ENCODE results near the gene SERAC1.

Gene SERAC1

DNA sequence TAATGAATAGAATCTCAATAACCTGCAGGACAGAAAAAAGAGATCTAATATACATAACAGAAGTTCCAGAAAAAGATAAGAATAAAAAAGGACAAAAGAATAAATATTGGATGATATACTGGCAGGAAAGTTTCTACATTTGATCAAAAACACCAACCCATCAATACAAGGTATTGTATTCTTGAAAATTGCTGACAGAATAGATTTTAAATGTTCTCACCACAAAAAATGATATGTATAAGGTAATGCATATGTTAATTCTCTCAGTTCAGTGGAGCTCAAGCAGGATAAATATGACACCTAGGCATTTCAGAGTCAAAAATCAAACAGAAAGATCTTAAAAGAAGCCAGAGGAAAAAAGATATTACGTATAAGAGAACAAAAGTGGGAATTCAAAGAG lies 43.8 kb downstream of the SERAC1 start:
- no peak for DNase-seq (ENCODE audit: low read depth in 2 of 2)

GRCh38 chr6:158122048-158122447 lies 46.0 kb downstream of the SERAC1 start:
- no peak for DNase-seq (ENCODE audit: low read depth in 2 of 2)

GRCh38 chr6:158121335-158121734 lies 46.7 kb downstream of the SERAC1 start:
- DNase-seq (ENCODE audit: low read depth in 2 of 2): no peak

GRCh38 chr6:158118886-158119285 lies 49.2 kb downstream of the SERAC1 start:
- no peak for DNase-seq (ENCODE audit: low read depth in 2 of 2)

DNA sequence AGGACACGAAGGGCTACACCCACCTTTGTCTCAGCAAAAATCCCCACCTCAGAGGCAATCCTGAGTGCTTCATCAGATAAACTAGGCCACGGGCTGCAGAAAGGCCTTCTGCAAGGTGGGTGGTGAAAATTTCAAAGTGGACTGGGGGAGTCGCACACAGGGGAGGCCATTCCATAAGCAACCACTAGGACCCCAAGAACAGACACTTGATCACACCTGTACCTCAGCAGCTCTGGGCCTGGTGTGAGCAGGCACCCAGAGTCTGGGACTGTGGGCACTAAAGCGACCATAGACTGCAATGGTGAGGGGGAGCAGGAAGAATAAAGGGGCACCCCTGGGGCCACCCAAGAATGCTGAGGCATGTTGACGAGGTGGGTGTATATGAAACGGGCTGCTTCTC lies 52.6 kb downstream of the SERAC1 start:
- no peak for DNase-seq (ENCODE audit: low read depth in 2 of 2)

DNA sequence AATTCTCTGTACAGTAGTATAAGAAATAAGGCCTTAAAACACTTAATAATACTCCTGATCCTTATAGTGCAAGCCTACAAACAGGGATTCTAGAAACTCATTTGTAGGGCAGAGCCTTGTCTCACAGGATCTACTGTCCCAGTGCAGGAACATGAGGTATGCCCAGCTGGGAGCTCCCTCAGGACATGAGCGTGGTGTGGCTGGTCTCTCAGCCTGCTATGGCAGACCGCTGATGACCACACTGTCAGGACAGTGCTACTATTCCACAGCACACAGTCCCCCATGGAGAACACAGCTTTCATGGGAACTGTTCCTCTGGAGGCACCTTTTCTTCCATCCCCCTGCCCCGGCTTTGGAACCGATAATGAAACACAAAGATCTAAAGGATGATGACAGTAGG lies 53.0 kb downstream of the SERAC1 start:
- DNase-seq (ENCODE audit: low read depth in 2 of 2): no peak

GRCh38 chr6:158113802-158114201 lies 54.3 kb downstream of the SERAC1 start:
- DNase-seq (ENCODE audit: low read depth in 2 of 2): no peak

DNA sequence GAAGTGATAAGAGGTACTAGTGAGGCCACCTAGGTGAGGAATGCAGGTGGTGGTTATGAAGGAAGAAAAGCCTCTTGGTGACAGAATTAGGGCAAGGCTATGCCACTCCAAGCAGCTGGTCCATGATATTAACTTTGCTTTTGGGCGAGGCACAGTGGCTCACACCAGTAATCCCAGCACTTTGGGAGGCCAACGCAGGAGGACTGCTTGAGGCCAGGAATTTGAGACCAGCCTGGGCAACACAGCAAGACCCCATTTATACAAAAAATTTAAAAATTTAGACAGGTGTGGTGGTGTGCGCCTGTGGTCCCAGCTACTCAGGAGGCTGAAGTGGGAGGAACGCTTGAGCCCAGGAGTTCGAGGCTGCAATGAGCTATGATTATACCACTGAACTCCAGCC lies 56.1 kb downstream of the SERAC1 start:
- DNase-seq (ENCODE audit: low read depth in 2 of 2): no peak

DNA sequence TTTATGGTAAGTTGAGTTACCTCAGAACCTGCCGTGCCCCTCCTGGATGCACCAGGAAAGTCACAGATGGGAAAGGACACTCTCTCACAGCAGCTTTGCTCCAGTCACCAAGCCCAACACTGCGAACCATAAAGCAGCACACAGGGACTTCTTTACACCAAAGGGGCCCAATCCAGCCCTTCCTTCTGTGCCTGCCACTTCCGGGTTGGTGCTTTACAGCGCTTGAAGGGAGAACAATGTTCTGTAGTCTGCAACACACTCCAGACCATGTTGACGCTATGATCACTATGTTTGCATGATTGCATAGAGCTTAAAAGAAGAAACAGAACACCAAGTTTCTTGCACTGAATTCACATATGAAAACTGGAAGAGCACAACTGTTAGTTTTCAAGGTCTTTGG lies 57.1 kb downstream of the SERAC1 start:
- no peak for DNase-seq (ENCODE audit: low read depth in 2 of 2)

DNA sequence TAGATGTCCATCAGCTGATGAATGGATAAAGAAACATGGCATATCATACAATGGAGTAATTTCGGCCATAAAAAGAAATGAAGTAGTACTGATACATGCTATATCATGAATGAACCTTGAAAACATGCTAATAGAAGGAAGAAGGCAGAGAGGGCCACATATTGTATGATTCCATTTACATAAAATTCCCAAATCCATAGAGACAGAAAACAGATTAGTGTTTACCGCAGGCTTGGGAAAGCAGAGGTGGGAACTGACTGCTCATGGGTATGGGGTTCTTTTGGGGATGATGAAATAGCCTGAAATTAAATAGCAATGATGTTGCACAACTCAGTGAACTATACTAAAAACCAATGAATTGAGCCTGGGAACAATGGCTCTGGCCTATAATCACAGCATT lies 58.3 kb downstream of the SERAC1 start:
- no peak for DNase-seq (ENCODE audit: low read depth in 2 of 2)

GRCh38 chr6:158104696-158105095 lies 63.4 kb downstream of the SERAC1 start:
- DNase-seq (ENCODE audit: low read depth in 2 of 2): no peak

GRCh38 chr6:158103228-158103627 lies 64.8 kb downstream of the SERAC1 start:
- DNase-seq (ENCODE audit: low read depth in 2 of 2): no peak

- no peak for DNase-seq (ENCODE audit: low read depth in 2 of 2)
Measured at GRCh38 chr6:158095671-158096070, 72.4 kb downstream of the SERAC1 start.

DNA sequence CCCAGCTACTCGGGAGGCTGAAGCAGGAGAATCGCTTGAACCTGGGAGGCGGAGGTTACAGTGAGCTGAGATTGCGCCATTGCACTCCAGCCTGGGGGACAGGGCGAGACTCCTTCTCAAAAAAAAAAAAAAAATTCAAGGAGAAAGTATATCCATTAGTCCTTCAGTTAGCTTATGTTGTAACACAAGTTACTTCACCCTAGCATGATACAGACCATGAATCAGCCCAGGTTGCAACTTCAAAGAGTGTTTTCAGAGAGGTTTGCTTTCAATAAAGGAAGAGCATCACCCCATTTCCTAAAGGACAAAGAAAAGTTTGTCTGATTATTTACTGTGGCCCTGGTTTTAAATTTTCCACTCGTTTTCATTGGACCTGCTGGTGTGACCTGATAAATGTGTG lies 73.0 kb downstream of the SERAC1 start:
- DNase-seq (ENCODE audit: low read depth in 2 of 2): no peak

- no peak for DNase-seq (ENCODE audit: low read depth in 2 of 2)
Measured at GRCh38 chr6:158092806-158093205, 75.3 kb downstream of the SERAC1 start.

DNA sequence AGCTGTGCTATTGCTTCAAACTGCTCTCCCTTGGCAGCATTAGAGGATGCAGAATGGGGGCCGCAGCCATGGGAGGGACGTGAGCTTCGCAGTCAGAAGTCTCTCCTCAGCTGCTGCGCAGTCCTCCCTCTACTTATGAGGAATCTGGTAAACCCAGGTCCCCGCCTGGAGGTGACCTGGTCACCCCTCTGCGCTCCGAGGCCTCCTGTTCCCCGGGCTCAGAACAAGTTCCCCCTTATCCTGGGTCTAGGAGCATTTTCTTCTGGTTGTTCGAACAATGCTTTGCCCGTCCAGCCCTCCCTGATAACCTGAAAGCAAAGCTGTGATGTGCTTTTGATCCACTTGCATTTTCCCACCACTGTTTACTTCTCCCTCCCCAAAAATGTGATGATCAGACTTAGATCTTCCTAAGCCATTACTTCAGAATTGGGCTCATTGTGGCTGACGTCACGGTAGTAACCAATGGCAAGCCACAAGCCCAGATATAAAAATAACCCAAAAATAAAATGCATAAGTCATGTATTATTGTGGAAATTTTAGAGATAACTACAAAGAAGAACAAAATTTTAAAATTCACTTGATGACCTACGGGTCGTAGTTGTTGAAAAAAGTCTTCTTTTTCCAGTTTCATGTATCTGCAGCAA lies 80.7 kb downstream of the SERAC1 start:
- no peak for DNase-seq (ENCODE audit: low read depth in 2 of 2)

GRCh38 chr6:158086504-158087223 lies 81.4 kb downstream of the SERAC1 start:
- no peak for DNase-seq (ENCODE audit: low read depth in 2 of 2)

- no peak for DNase-seq (ENCODE audit: low read depth in 2 of 2)
Measured at GRCh38 chr6:158086054-158086503, 82.0 kb downstream of the SERAC1 start.

DNA sequence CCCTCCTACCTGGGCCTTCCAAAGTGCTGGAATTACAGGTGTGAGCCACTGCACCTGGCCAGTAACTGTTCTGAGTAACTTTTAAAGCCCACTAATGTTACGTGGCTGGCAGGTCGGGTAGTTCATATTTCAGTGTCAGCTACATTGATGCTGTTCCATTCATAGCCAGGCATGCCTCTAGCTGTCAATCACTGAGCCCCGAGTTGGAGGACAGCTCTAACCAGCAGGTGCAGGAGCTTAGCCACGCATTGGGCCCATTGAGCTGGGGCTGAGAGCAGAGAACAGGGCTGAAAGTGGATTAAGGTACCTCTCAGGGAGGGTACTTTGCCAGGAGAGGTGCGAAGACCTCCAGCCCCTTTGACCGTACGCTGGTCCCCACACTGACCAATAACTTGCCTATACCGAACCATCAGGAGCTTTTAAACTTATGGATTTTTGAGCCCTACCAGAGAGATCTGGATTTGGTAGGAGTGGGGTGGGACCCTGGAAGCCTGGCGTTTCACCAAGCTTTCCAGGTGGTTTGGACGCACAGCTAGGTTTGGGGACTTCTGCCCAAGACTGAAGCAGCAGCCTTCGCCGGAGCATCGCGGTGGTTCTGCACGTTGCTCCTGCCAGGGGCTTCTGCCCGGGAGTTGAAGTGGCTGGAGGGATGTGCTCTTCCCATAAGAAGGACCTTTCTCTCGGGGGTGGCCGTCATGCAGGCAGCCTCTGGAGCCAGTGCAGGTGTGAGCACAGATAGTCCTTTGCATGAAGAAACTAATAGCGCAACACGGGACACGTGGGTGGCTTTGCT lies 82.6 kb downstream of the SERAC1 start:
- DNase-seq (ENCODE audit: low read depth in 2 of 2): no peak

- DNase-seq (ENCODE audit: low read depth in 2 of 2): no peak
Measured at GRCh38 chr6:158083455-158084325, 84.4 kb downstream of the SERAC1 start.

DNA sequence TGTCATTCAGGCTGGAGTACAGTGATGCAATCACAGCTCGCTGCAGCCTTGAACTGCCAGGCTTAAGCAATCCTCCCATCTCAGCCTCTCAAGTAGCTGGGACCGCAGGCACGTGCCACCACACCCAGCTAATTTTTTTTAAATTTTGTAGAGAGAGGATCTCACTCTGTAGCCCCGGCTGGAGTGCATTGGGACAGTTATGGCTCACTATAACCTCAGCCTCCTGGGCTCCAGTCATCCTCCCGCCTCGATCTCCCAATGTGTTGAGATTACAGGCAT lies 86.5 kb downstream of the SERAC1 start:
- no peak for DNase-seq (ENCODE audit: low read depth in 2 of 2)
